Endodermal cell (in vitro differentiated cells): ENCODE data around the gene DLG2. TPM values are rescaled to one million over a fixed set of nuclear protein-coding genes. Genes with fewer than 3 reads are reported as not detected.

Source experiments
- DNase-seq: peaks from one replicate; pipeline ENCODE4 v3.0.0-alpha.2; 2017
- H3K27ac ChIP-seq: 2 replicates; pipeline ENCODE4 v1.5.1; 2013; ENCODE audit warnings: mild to moderate bottlenecking, low read depth, low read length, moderate library complexity
- H3K27me3 ChIP-seq: 2 replicates; pipeline ENCODE4 v1.6.1; 2013; ENCODE audit warnings: mild to moderate bottlenecking, low read length, moderate library complexity; ENCODE audit not compliant: insufficient read depth, control insufficient read depth, poor library complexity, severe bottlenecking
- H3K36me3 ChIP-seq: 2 replicates; pipeline ENCODE4 v1.7.0; 2013; ENCODE audit warnings: mild to moderate bottlenecking, low read length, moderate library complexity; ENCODE audit not compliant: control insufficient read depth, insufficient read depth
- H3K4me1 ChIP-seq: one replicate; pipeline ENCODE4 v1.7.0; 2013; ENCODE audit warnings: low read length; ENCODE audit not compliant: control insufficient read depth, insufficient read depth
- H3K4me3 ChIP-seq: 2 replicates; pipeline ENCODE4 v1.5.1; 2013; ENCODE audit warnings: mild to moderate bottlenecking, low read length, moderate library complexity
- H3K9ac ChIP-seq: 2 replicates; pipeline ENCODE4 v1.6.1; 2013; ENCODE audit warnings: mild to moderate bottlenecking, low read length, moderate library complexity; ENCODE audit not compliant: poor library complexity, severe bottlenecking; ENCODE audit errors: extremely low read depth
- H3K9me3 ChIP-seq: 2 replicates; pipeline ENCODE4 v1.6.1; 2013; ENCODE audit warnings: mild to moderate bottlenecking, low read length, moderate library complexity; ENCODE audit not compliant: control insufficient read depth
- H3K27ac Mint-ChIP-seq: 2 replicates; pipeline ENCODE4 v1.8.0; 2020; ENCODE audit warnings: mixed read lengths
- H3K27me3 Mint-ChIP-seq: 2 replicates; pipeline ENCODE4 v1.8.0; 2021; ENCODE audit warnings: mild to moderate bottlenecking, mixed read lengths; ENCODE audit not compliant: insufficient read depth
- H3K36me3 Mint-ChIP-seq: 2 replicates; pipeline ENCODE4 v1.8.0; 2020; ENCODE audit warnings: low read depth, mixed read lengths
- H3K4me1 Mint-ChIP-seq: 2 replicates; pipeline ENCODE4 v1.8.0; 2020; ENCODE audit warnings: mixed read lengths
- H3K4me3 Mint-ChIP-seq: 2 replicates; pipeline ENCODE4 v1.8.0; 2020; ENCODE audit warnings: mild to moderate bottlenecking, moderate library complexity, mixed read lengths
- H3K9me3 Mint-ChIP-seq: 2 replicates; pipeline ENCODE4 v1.8.0; 2020; ENCODE audit warnings: mild to moderate bottlenecking, mixed read lengths
- CTCF ChIP-seq: fragments of 200-600 bp; sonication (generic); conservative IDR thresholded peaks from 2 replicates; pipeline ENCODE4 v1.5.0; 2021; ENCODE audit warnings: antibody characterized with exemption, mild to moderate bottlenecking
- WGBS, 2 experiments: methylation state at CpG; one replicate each; pipeline versions ENCODE4 v1.1.5 to v1.1.7; 2013; ENCODE audit warnings: missing lambda C conversion rate in 2 of 2, mixed read lengths in 1 of 2; ENCODE audit not compliant: insufficient coverage in 1 of 2, insufficient read length in 1 of 2; 5-methylcytosine and 5-hydroxymethylcytosine counted together
- total RNA-seq, 2 donors: library from RNA; stranded (reverse); fragmentation: NEBNext Ultra II Directional in 1 of 2; extraction: Animal tissue kit (Norgen Biotek cat#: 25700) in 1 of 2; gene quantifications; 2 replicates in 1 of 2; 3 replicates in 1 of 2; pipeline ENCODE4 v1.2.1, GENCODE V29; 2021

DLG2 gene
- total RNA-seq, 2 donors from 2014 or later, result 9.6 to 10.6 TPM

- no peaks in the 10 kb centered on the region for H3K27me3 ChIP-seq
- peaks cover 15% of the 10 kb centered on the region for H3K4me1 Mint-ChIP-seq
- H3K9me3 Mint-ChIP-seq, result no peaks in the 10 kb centered on the region
- H3K4me1 ChIP-seq, result no peaks in the 10 kb centered on the region
- no peak for DNase-seq
- no peak overlapping the region for H3K4me3 Mint-ChIP-seq
- no peak overlapping the region for H3K27ac Mint-ChIP-seq
- TF ChIP-seq CTCF, result no peak
- H3K9me3 ChIP-seq, result no peaks in the 10 kb centered on the region
- no peaks in the 10 kb centered on the region for H3K36me3 ChIP-seq
- no peak overlapping the region for H3K4me3 ChIP-seq
- H3K27me3 Mint-ChIP-seq, result no peaks in the 10 kb centered on the region
- H3K27ac ChIP-seq, result no peak overlapping the region
- no peak overlapping the region for H3K9ac ChIP-seq
- H3K36me3 Mint-ChIP-seq, result no peaks in the 10 kb centered on the region
- 93 to 95% methylated on average over 4 of the region's 4 CpGs for WGBS, 2 experiments
These were observed 1963.2 kb downstream of the DLG2 start for GRCh38 chr11:83663988-83664387.

GRCh38 chr11:83663446-83663845 lies 1963.7 kb downstream of the DLG2 start:
- no peaks in the 10 kb centered on the region for H3K36me3 ChIP-seq
- H3K9ac ChIP-seq, result no peak overlapping the region
- H3K4me3 ChIP-seq, result no peak overlapping the region
- WGBS, 2 experiments, result 94 to 96% methylated on average over 2 to 3 of the region's 3 CpGs
- no peaks in the 10 kb centered on the region for H3K27me3 ChIP-seq
- Mint-ChIP-seq H3K36me3 (no peaks in the 10 kb centered on the region), H3K27me3 (no peaks in the 10 kb centered on the region), H3K9me3 (no peaks in the 10 kb centered on the region), H3K27ac (no peak overlapping the region), H3K4me3 (no peak overlapping the region), H3K4me1 (peaks cover 15% of the 10 kb centered on the region)
- no peak for DNase-seq
- no peak overlapping the region for H3K27ac ChIP-seq
- H3K9me3 ChIP-seq, result no peaks in the 10 kb centered on the region
- TF ChIP-seq CTCF, result no peak
- no peaks in the 10 kb centered on the region for H3K4me1 ChIP-seq

GRCh38 chr11:83662494-83662893 lies 1964.7 kb downstream of the DLG2 start:
- no peaks in the 10 kb centered on the region for H3K9me3 ChIP-seq
- DNase-seq, result no peak
- H3K27me3 ChIP-seq, result no peaks in the 10 kb centered on the region
- no peak overlapping the region for H3K9ac ChIP-seq
- no peaks in the 10 kb centered on the region for H3K4me1 ChIP-seq
- Mint-ChIP-seq H3K27me3 (no peaks in the 10 kb centered on the region), H3K4me1 (peaks cover 15% of the 10 kb centered on the region), H3K36me3 (no peaks in the 10 kb centered on the region), H3K9me3 (no peaks in the 10 kb centered on the region), H3K4me3 (no peak overlapping the region), H3K27ac (no peak overlapping the region)
- H3K4me3 ChIP-seq, result no peak overlapping the region
- no peak for TF ChIP-seq CTCF
- no peak overlapping the region for H3K27ac ChIP-seq
- no peaks in the 10 kb centered on the region for H3K36me3 ChIP-seq
- 98 to 100% methylated on average over 1 of the region's 1 CpG for WGBS, 2 experiments
